NT2/D1 (cell line): ENCODE measurements around the gene SAMD14.

Experiments used
- DNase-seq: peaks from one replicate; pipeline ENCODE4 v3.0.0-alpha.2; 2011; ENCODE audit warnings: low read depth, low spot score
- H3K27me3 ChIP-seq: 2 replicates; pipeline ENCODE4 v1.6.0; 2011; ENCODE audit warnings: mild to moderate bottlenecking; ENCODE audit not compliant: insufficient read length, insufficient read depth
- H3K36me3 ChIP-seq: 2 replicates; pipeline ENCODE4 v1.6.1; 2011; ENCODE audit warnings: mild to moderate bottlenecking, low read length, mixed read lengths; ENCODE audit not compliant: insufficient read depth, insufficient read length
- H3K4me1 ChIP-seq: 2 replicates; pipeline ENCODE4 v1.5.1; 2011; ENCODE audit not compliant: insufficient read depth, insufficient read length
- H3K4me3 ChIP-seq: 2 replicates; pipeline ENCODE4 v1.5.1; 2011; ENCODE audit warnings: low read depth; ENCODE audit not compliant: insufficient read length
- H3K9ac ChIP-seq: 2 replicates; pipeline ENCODE4 v1.6.0; 2011; ENCODE audit warnings: low read depth; ENCODE audit not compliant: insufficient read length
- H3K9me3 ChIP-seq: 2 replicates; pipeline ENCODE4 v1.5.1; 2011; ENCODE audit warnings: mild to moderate bottlenecking, low read length; ENCODE audit not compliant: insufficient read depth
- SUZ12 ChIP-seq: IDR thresholded peaks from 2 replicates; pipeline ENCODE4 v1.6.1; 2011; ENCODE audit not compliant: insufficient read length, insufficient read depth; ENCODE audit errors: extremely low read depth
- YY1 ChIP-seq: IDR thresholded peaks from 2 replicates; pipeline ENCODE4 v1.6.1; 2011; ENCODE audit not compliant: insufficient read length, insufficient read depth
- ZNF274 ChIP-seq: IDR thresholded peaks from 2 replicates; pipeline ENCODE4 v1.6.1; 2011; ENCODE audit warnings: mild to moderate bottlenecking, low read depth, low read length

Gene SAMD14

DNA sequence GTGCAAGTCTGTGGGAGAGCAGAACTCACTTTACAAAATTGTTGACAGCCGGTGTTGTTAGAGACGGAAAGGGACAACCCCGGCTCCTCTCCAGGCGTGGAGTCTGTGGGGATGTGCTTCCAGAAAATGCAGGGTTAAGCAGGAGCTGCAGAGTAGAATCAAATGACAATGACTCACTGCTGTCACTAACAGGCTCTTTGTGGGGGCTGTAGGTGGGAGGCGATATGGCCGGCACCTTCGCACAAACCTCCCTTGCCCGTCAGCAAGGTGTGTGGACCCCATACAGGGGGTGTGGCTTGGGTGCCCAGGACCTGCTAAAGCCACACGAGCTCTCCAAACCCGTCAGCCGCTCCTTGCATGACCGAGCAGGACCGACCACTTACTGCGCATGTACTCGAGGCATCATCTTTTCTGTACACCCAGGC lies 29.0 kb downstream of the SAMD14 start:
- peaks cover 32% of the 10 kb centered on the region for H3K4me1 ChIP-seq
- no peak for DNase-seq
- H3K27me3 ChIP-seq = no peaks in the 10 kb centered on the region
- H3K9ac ChIP-seq = peak overlapping the region; percentile 63
- TF ChIP-seq SUZ12 (no peak), ZNF274 (no peak), YY1 (no peak)
- H3K36me3 ChIP-seq = no peaks in the 10 kb centered on the region
- peak overlapping the region; percentile 25 for H3K4me3 ChIP-seq
- no peaks in the 10 kb centered on the region for H3K9me3 ChIP-seq

DNA sequence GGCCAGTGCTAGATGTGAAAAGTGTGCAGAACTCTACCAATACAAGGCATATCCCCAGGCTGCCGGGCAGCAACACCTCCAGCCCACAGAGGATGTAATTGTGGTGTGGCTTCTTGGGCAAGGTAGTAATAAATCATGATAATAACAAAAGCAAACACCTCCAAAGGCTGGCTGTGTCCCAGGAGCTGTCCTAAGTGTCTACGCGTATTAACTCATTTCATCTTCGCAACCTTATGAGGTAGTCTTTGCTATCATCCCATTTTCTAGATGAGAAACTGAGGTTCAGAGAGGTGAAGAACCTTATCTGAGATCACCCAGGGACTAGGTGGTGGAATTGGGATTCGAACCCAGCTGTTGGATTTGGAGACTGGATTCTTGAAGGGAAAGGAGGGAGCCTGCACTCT lies 29.5 kb downstream of the SAMD14 start:
- H3K9ac ChIP-seq = no peak overlapping the region
- peaks cover 34% of the 10 kb centered on the region for H3K4me1 ChIP-seq
- no peak overlapping the region for H3K4me3 ChIP-seq
- TF ChIP-seq SUZ12 (no peak), ZNF274 (no peak), YY1 (no peak)
- no peaks in the 10 kb centered on the region for H3K36me3 ChIP-seq
- H3K9me3 ChIP-seq = no peaks in the 10 kb centered on the region
- DNase-seq = no peak
- H3K27me3 ChIP-seq = no peaks in the 10 kb centered on the region

DNA sequence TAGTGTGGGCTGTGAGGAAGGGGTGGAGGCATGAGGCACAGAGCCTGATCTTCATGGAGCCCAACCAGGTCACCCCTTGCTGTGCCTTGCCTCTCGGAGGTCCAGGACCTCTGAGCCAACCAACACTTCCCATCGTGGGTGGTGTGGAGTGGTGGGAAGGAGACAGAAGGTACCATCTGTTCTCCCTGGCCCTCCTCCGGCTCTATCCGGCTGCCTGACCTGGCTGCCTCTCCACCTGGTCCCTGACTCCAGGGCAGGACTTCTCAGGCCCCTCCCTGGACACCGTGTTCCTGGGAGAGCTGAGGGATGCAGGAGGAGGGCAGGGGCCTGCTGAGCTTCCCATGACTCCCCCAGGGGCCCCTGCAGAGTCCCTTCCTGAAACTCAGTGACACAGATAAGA lies 31.0 kb downstream of the SAMD14 start:
- Histone ChIP-seq H3K36me3 (no peaks in the 10 kb centered on the region), H3K27me3 (no peaks in the 10 kb centered on the region), H3K4me1 (peaks cover 34% of the 10 kb centered on the region), H3K9me3 (no peaks in the 10 kb centered on the region), H3K4me3 (no peak overlapping the region), H3K9ac (peak overlapping the region; percentile 24)
- TF ChIP-seq SUZ12 (no peak), ZNF274 (no peak), YY1 (no peak)
- DNase-seq = no peak

DNA sequence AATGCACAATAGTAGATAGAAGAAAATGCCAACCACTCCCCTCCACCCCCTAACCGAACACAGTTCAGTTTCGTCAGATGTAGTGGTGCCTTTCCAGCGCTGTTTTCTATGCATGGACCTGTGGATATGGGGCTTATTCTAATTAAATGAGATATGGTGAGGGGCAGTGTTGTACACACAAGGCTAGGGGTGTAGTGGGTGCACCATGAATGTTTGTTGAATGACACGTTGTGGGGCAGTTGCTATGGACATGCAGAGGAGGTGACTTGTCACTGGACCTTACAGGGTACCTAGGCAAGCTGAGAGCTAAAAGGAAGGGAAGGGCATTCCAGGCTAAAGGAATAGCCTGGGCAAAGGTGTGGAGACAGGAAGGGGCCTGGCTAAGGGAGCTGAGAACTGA lies 31.4 kb downstream of the SAMD14 start:
- no peaks in the 10 kb centered on the region for H3K9me3 ChIP-seq
- H3K27me3 ChIP-seq = no peaks in the 10 kb centered on the region
- H3K4me3 ChIP-seq = no peak overlapping the region
- H3K4me1 ChIP-seq = peaks cover 34% of the 10 kb centered on the region
- TF ChIP-seq SUZ12 (no peak), ZNF274 (no peak), YY1 (no peak)
- no peak overlapping the region for H3K9ac ChIP-seq
- DNase-seq = no peak
- H3K36me3 ChIP-seq = no peaks in the 10 kb centered on the region

DNA sequence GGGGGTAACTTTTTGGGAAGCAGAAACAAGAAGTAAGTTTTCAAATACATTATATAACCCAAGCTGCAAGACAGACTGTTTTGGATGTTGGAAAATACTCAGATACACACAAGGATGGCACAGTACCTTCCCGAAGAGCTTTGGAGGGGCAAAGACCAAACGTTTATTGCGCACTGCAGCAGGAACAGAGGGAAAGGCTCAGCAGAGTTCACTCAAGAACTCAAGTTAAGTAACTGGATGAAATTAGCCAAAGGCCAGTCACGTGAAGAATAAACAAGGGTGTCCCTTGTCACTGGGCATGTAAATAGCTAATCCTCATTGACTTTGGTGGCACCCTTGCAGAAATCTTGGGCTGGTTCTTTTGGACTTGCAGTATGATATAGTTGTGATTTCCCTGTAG lies 32.0 kb downstream of the SAMD14 start:
- no peak for TF ChIP-seq SUZ12
- no peak for TF ChIP-seq YY1
- no peak for TF ChIP-seq ZNF274
- Histone ChIP-seq H3K36me3 (no peaks in the 10 kb centered on the region), H3K4me1 (peaks cover 33% of the 10 kb centered on the region), H3K9ac (no peak overlapping the region), H3K27me3 (peaks cover 3% of the 10 kb centered on the region), H3K4me3 (no peak overlapping the region), H3K9me3 (no peaks in the 10 kb centered on the region)
- DNase-seq = no peak

DNA sequence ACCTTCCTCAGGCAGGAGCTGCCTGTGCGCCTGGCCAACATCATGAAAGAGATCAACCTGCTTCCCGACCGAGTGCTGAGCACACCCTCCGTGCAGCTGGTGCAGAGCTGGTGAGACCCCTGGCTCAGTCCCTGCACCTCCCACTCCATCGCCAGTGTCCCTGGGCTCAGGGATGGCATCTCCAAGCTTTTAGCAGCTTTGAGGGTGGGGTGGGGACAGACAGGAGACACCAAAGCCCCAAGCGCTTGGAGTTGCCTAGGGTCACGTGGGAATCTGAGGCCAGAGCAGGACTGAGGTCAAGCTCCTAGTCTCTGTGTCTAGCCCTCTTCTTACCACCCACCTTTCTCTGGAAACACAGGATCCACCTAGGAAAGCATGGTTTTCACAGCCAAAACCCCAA lies 32.5 kb downstream of the SAMD14 start:
- Histone ChIP-seq H3K9me3 (no peaks in the 10 kb centered on the region), H3K4me3 (no peak overlapping the region), H3K9ac (no peak overlapping the region), H3K36me3 (no peaks in the 10 kb centered on the region), H3K27me3 (peaks cover 3% of the 10 kb centered on the region), H3K4me1 (peaks cover 31% of the 10 kb centered on the region)
- no peak for TF ChIP-seq SUZ12
- TF ChIP-seq YY1 = no peak
- no peak for TF ChIP-seq ZNF274
- no peak for DNase-seq

DNA sequence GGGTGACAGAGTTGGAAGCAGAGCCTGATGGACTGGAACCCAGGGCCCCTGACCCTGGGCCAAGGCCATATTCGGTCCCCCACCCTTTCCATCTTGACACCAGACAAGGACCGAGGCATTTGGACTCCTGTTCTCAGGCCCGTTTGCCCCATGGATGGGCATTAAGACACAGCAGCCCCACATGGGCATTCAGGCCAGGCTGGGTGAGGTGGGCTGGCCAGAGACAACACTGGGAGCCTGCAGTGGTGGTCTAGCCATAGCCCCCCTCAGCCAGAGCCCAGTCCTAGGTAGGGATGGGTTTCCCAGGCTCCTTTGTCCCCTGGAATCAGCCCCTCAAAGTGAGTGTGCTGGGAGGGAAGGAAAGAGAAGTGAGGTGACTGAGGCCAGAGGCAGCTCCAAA lies 33.2 kb downstream of the SAMD14 start:
- Histone ChIP-seq H3K27me3 (peaks cover 3% of the 10 kb centered on the region), H3K9ac (no peak overlapping the region), H3K9me3 (no peaks in the 10 kb centered on the region), H3K36me3 (no peaks in the 10 kb centered on the region), H3K4me3 (no peak overlapping the region), H3K4me1 (peaks cover 24% of the 10 kb centered on the region)
- TF ChIP-seq YY1 (no peak), ZNF274 (no peak), SUZ12 (no peak)
- no peak for DNase-seq

DNA sequence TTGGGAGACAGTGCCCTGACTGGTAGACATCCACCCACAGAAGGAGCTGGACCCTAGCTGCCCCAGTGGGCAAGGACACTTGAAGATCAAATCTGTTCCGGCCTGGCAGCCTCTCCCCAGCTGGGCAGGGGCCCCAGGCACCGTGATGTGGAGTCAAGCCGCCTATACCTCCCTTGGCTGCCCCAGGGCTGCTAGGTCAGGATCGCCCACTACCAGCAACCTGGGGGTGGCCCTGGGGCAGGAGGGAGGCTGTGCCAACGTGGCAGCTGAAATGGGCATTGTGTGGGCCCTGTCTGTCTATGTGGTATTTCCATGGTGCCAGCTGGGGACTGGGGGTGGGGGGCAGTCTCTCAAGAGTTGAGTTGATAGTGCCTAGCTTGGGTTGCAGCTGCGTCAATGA lies 33.9 kb downstream of the SAMD14 start:
- peaks cover 3% of the 10 kb centered on the region for H3K27me3 ChIP-seq
- H3K9me3 ChIP-seq = no peaks in the 10 kb centered on the region
- peaks cover 4% of the 10 kb centered on the region for H3K36me3 ChIP-seq
- peak overlapping the region; percentile 87 for H3K9ac ChIP-seq
- no peak for DNase-seq
- TF ChIP-seq YY1 = no peak
- TF ChIP-seq SUZ12 = no peak
- TF ChIP-seq ZNF274 = no peak
- peak overlapping the region; percentile 82 for H3K4me3 ChIP-seq
- H3K4me1 ChIP-seq = peaks cover 19% of the 10 kb centered on the region
